HK-2 (cell line): Measurements from ENCODE around the gene SASH1.

Experiments
- DNase-seq: peaks from one replicate; pipeline ENCODE4 v3.0.0-alpha.2; 2018; ENCODE audit not compliant: unreplicated experiment

The SASH1 gene

DNA sequence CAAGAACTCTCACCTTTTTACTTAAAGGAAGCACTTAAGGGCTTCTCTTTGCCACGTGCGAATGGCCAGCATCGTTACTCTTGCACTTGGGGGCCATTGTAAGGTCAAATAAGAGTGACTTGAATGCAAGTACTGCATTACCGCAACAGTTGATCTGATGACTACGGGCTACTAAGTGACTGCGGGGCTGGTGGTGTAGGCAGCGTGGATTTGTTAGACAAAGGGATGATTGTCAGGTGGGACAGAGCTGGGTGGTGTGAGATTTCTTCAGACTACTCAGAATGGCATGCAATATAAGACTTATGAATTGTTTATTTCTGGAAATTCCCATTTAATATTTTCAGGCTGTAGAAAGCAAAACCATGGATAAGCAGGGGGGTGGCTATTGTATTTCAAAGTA is 204.5 kb downstream of the SASH1 start:
- no peak for DNase-seq

DNA sequence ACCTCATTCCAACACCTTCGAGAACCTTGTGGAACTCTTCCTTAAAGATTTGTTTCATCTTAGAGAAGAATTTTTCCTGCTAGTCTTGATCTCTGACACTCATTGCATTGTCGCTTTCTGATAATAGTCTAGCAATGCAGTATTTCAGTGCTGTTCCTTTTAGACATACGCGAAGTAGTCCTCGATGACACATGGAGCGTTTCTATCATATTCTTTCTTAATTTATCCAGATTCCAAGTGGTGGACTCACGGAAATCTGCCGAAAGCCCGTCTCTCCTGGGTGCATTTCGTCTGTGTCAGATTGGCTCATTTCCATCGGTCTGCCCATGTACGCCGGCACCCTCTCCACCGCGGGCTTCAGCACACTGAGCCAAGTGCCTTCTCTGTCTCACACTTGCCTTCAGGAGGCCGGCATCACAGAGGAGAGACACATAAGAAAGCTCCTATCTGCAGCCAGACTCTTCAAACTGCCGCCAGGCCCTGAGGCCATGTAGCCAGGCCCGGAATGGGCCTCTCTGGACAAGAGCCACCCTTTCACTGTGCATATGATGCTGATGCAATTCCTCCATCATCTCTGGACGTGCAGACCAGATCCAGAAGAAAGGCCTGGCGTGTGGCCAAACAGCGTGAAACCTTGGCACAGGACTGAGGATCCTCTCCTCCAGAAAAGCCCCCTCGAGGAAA is 205.6 kb downstream of the SASH1 start:
- no peak for DNase-seq

DNA sequence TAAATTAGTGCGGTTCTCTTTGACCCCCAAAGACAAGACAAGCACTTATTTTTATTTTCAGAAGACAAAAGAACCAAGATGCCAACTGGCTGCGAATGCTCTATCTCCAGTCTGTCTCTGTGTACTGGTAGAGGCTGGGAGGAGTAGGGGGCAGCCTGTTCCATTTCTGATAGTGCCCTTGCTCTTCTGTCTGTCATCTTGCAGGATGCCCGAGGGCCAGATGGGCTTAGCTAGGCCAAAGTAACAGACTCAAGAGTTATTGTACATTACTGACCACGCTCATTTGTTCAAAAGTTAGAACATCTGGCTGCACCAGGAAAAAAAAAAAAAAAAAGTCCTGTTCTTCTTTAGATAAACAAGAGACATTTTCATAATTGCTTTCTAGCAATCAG is 206.1 kb downstream of the SASH1 start:
- DNase-seq = no peak

DNA sequence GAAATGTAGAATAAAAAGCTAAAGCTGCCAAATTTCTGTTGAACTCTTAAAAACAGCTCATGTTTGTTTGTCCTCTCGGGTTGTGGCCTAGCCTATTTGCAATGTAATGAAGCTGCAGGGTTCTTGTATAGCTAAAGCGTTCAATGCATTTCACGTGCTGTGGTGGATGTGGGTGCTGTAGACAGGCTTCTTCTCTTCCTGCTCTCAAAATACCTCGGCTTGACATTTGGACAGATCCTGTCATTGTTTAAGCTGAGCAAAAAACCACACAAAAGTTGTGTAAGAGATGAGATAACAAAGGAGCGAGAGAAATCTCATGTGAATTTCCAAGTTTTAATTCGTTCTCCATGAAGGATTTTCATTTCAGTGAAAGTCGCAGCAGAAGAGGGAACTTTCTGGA is 207.9 kb downstream of the SASH1 start:
- no peak for DNase-seq

DNA sequence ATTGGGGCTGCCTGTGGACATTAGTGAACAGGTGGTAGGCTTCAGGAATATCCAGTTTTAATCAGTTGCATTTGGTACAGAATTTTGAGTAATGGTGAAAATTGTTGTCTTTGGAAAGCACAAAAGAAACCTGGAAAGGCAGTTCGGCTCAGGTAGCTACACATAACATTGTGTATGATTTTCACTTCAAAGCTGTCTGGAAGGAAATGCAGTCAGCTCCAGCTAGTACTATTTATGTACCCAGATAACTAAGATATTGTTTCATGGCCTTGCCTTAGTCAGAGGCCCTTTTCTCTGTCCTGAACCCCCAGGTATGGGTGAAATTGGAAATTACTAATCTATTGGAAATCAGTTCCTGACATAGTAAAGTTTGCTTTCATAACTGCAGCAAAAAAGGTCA is 208.6 kb downstream of the SASH1 start:
- DNase-seq = no peak

DNA sequence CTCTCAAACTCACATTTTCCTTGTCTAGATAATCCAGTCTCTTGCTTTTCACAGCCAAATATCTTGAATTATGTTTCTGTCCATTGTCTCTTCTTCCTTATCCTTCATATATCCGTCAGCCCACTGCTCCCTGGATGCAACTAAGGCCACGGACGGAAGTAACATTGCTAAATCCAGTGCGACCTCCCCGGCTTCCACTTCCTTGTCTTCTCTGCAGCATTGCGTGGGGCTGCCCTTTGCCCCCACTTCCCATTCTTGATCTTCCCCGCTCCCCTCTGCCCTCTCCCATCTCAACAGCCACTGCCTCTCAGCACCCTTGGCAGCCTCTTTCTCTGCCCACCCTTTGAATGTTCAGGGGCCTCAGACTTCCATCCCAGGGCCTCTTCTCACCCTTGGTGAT is 213.8 kb downstream of the SASH1 start:
- no peak for DNase-seq

DNA sequence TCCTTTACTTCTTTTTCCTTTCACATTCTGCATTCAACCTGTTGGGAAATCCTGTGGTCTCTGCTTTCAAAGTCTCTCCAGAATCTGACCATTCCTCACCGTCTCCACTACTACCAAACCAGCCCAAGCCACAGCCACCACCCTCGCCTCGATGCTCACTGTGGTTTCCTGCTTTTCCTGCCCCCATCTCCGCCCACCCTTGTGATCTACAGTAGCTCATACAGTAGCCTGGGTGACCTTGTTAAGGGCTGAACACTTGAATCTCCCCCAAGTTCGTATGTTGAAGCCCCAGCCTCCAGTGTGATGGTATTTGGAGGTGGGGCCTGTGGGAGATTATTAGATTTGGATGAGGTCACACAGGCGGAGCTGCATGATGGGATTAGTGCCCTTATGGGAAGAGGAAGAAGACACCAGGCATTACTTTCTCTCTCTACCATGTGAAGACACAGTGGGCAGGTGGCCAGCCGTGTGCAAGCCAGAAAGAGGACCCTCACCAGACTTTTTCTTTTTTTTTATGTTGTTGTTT is 215.2 kb downstream of the SASH1 start:
- DNase-seq = no peak

DNA sequence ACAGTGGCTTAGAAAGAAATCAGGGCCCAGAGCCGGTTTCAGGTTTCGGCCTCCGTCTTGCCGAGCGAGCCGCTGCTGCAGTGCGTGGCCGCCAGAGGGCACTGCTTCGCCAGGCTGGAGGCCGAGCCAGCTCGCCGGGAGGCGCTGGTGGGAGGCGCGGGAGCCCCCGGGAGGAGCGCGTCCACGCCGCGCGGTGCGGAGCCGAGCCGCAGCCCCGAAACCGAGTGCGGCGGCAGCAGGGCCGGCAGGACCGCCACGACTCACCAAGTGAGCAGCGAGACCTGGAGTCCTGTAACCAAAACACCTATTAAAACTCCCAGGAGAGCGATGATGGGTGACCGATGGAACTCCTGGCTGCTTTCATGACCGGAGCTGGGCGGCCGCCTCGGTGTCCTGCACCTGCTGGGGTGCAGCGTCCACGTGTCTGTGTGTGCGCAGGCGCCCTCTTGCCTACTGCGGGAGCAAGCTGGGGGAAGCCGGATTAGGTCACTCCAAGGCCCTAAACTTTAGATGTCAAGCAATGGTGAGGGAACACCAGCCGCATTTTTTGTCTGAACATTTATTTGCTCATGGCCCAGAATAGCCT is 217.3 kb downstream of the SASH1 start:
- DNase-seq = peak; percentile 74

DNA sequence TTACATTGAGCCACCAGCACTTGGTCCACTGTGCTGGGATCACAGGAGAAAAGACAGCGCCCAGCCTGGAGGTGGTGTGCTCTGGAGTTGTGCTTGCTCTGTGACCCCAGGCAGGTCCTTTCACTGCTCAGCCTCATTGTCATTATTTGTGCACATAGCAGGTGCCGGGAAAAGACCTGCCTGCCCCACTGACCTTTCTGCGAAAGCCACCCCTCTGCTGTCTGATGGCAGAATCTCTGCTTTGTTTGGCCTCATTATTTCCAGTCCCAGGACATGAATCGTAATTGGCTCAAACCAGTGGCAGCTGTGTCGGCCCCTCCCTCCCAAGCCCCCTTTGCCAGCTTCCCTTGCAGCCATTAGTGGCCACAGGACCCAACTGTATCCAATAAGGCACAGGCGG is 219.0 kb downstream of the SASH1 start:
- DNase-seq = no peak

DNA sequence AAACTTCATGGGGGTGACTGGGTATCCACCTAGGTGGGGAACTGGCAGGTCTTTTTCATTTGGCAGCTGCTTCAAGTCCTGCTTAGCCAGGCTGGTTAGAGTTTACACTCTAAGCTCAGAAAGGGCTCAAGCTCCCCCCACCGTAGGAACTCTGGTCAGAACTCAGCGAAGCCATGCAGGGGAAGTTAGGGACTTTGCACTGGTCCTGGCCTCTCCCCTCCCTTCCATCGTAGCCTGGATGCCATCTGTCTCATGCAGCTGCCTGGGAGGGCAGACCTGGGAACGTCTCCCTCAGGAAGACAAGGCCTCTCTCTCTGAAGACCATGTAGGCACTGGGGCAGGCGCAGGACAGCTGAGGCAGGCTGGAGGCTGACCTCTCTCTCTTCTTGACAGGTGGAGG is 220.4 kb downstream of the SASH1 start:
- DNase-seq = no peak

DNA sequence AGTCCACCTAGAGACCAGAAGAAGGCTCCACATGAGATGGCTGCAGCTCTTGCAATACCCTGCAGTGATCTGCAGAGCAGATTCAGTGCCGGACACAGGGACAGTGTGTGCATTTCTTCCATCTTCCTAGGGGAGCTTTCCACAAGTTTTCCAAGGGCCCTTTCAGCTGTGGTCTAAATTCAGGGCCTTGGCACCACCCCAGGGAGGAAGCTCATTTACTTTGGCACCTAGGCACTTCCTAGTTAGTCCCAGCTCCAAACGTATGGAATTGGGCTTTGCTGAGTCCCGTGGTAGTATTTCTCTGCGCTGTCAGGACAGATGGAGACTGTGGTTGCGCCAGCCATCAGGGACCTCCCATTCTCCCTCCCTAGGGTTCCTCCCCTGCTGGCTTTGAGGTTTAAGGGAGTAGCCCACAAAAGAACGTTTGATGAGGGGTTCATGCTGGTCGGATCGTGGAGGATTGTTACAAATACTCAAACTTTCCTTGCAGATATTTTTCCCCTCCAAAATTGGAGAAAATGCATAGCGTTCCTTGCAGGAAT is 221.9 kb downstream of the SASH1 start:
- no peak for DNase-seq

DNA sequence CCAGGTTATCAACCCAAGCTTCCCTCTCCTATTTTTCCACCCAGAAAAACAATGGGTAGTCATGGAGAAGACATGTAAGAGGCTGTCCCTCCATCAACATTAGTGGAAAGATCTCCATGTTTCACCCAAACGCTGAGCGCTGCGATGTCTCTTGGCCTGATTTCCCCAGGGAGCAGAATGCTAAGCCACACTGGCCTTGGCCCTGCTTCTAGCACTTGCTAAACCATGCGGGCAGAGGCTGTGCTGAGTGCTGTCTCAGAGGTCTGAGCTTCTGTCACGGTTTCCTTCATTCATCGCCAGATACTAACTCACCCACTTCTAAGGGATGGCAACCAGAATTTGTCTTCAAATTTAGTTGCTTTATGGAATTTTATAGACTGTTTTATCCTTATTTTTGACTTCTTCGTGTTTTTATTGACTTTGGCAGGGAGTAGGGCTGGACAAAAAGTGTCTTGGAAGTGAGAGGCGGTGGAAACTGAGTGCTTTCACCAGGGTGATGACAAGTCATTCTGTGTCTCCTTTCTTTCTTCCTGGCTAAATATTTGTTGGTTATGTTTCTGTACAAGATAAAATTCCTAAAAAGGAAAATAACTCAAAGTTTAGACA is 222.8 kb downstream of the SASH1 start:
- DNase-seq = no peak

DNA sequence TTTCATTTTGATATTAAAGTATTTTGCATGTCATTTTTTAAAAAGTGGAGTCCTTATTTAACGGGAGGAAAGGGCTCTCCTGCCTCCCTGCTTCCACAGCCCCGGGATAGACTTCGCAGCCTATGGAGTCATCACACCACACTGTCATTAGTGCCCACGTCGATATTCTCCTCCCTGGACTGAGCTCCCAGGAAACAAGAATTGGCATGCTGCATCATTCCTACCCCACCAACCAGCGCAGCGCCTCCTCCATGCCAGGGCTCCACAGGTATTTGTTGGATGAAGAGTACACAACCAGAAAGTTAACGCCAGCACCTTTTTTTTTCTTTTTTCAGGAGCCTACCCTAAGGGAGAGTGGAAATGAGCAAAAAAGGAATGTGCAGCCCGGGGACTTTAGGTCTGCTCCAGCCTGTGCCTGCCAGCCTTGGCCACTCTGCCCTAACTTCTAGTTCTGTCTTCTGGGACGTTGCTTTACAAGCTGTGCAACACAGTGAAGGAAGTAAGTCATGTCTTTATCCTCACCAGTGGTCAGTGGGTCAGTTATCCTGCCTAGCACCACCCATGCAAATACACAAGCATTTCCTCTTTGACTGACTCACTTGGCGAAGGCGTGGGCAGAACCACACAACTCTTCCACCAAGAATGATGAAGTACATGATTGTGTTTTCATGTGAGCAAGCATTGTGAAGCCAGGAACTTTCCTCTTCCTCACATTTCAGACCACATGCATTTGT is 223.5 kb downstream of the SASH1 start:
- DNase-seq = peak; percentile 31

DNA sequence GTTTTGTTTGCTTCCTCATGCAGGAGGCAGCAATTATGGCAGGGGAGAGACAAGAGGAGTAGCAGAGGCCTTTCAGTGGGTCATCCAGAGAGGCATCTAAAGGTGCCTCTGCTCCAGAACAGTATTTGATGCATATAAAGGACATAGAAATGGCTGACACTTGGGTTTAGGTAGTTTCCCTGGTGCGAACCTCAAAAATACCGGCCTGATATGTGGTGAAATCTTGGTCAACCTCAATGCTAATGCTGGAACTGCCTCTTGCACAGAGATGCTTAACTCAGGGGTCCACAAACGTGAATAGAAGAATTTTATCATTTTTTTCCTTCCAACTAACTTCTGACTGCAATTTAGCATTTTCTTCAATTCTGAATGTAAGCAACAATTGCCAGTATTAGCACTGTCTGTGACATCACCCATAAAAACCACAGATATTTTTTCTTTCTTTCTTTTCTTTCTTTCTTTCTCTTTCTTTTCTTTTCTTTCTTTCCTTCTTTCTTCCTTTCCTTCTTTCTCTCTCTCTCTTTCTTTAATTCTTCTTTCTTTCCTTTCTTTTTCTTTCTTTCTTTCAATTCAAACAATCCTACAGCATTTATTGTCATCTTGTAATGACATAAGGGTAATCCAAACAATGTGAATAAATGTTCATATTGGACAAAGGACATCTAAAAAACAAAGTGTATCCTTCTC is 224.2 kb downstream of the SASH1 start:
- DNase-seq = no peak

DNA sequence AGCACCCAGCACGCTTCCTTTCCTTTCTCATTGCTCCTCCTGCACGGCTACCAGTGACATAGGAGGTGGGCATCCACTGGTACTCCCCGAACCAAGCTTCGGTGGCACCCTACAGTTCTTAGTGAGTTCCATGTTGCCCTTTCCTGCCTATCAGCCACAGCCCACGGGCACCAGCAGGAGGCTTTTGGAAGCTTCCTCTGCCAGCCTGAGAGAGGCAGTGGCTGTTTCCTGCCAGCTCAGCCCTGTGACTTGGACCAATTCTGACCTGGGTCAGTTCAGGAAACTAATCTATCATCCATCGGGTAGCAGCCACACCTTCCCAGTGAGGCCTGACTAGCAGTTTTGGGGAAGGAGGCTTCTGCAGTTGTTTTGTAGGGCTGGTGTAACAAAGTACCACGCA is 227.8 kb downstream of the SASH1 start:
- no peak for DNase-seq

DNA sequence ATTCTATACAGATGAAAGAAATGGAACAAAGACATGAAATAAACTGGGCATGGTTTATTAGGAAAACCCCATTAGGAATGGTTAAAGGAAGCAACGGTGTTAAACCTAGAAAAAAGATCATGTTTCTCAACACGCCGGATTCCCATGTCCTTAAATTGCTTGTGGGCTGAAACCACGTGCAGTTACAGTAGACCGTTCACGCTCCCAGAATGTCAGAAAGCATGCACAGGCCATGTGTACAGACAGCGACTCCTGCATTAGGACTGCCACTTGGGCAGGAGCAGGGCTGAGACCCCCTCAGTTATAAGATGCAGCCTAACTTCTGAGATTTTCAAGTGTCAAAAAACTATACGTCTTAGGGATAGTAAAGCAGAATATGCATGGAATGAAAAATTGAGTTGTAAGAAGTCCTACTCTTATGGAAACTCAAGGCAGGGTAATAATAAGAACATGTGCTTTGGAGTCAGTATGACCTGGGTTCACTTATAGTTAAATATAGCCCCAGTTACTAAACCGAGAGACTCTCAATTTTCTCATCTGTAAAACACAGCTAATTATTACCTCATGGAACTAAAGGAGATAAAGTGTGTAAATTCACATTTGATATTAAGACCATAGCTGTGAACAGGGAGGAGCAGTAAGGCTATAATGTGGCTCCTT is 230.2 kb downstream of the SASH1 start:
- DNase-seq = no peak

DNA sequence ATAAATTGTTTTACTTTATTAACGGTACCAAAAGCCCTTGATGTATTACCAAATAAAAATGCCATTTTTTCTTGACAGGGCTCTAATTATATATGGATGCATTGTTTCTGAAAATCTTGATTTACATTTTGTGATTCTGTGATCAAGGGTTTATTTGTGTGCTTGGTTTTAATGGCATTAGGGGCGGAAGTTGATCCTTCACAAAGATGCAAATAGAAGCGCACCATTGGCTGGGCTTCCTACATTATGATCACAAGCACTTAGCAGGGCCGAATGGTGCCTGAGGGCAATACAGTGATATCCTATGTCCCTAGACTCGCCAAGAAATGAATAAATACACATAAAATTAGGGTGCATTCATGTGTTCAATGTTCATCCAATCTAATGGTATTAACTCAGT is 231.3 kb downstream of the SASH1 start:
- DNase-seq = no peak

DNA sequence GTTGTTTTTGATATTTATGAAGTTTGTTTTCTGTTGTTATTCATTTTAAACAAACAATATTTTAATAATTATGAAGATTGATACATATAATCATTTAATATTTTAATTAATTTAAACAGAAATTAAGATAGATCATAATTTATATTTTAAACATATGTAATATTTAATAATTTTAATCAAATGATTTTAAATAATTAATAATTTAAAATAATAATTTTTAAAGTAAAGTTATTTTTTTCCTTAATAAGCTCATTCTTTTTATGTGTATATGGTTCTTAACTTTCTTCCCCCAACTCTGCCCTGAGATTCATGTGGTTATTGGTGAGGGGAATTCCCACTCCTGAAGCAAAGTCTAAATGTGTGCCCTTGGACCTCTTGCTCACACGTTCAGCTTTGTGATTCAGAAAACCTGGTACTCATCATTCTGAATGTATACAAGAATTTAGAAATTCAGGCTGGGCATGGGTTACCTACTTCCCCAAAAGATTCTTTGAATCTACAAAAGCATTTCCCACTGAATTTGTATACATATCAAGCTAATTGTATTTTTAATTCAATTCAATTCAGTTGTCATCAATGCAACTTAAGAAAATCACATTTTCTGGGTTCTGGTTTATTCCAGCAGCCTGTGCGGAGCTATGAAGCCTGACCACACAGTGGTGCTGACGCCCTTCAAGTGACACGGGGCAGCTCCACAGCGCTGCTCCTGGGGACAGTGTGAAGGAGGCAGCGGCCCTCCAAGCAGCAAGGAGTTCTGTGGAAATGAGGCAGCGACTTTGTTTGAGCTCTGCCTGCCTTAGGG is 235.2 kb downstream of the SASH1 start:
- DNase-seq = peak; percentile 65

DNA sequence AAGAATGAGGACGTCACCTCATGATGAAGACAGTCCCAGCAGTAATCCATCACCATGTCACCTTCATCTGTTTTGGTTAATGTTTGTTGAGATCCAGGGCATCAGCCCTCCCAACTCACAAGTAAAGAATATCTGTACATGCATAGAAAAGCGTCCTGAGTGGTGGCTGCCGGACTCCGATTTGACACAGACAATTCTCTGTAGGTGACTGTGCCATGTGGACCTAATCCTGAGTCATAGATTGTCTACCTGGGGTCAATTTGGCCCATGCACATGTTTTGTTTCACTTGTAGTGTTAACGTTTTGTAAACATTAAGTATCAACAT is 235.8 kb downstream of the SASH1 start:
- DNase-seq = no peak

DNA sequence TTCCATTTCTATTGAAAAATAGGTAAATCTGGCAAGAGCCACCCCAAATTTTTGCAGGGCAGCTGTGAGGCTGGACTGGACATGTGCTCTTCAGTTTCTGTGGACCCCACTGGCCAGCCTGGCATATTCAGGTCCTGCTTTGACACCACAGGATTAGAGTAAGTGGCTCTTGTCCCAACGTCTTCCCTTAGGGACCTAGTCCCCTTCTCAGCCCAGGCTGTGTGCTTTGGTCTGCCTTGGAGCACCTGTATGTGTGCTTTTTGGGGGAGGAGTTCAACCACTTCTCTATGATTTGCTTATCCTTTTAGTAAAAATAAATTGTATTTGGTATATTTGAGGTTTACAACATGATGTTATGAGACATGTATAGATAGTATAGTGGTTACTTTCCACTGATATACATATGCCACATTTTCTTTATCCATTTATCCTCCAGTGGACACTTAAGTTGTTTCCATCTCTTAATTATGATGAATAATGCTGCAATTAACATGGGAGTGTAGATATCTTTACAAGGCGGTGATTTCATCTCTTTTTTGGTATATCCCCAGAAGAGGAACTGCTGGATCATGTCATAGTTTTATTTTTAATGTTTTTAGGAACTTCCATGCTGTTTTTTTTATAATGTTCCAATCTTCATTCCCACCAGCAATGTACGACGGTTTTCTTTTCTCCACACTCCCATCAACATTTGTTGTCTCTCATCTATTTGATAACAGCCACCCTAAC is 236.4 kb downstream of the SASH1 start:
- DNase-seq = no peak
